ENCODE measurements around the gene FBXL7.
"Not testable (repeated sequence)": the region's sequence is repeated elsewhere in the genome, so short reads cannot be mapped to it uniquely, and the experiment has no call there.

Gene FBXL7

DNA sequence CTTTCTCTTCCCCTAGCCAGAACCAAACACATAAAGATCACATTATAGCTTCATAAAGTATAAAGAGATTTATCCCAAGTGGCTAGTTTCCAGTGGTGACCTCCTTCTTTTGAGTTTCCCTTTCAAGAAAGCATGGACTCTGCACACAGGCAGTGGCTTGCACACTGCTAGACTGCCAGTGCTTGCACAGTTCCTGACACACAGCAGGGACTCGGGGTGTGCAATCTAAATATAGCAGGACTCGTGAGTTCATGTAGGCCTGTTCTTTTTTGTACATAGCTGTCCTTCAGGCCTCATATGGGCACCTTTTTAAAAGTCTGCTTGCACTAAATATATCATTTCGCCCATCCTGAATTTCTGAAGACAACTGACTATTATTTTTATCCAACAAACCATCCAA lies 308.6 kb downstream of the FBXL7 start:
- DNase-seq (ENCODE audit: low read depth), result no peak

DNA sequence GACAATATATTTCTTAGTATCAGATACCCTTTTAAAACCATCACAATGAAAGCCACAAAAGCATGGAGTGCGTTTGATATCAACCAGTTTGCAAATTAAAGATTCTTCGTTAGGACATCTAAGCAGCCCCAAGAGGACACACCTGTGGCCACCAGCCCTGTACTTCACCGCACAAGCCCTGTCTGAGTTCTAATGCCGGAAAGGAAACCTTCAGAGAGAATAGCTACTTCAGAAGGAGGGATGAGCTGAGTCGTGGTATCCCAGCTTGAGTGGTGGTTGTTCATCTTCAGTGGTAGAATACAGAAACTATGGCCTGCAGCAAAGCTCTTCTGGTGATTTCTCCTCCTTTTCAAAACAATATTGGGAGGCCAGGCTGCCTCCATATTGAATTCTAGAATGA lies 319.6 kb downstream of the FBXL7 start:
- DNase-seq (ENCODE audit: low read depth), result no peak

DNA sequence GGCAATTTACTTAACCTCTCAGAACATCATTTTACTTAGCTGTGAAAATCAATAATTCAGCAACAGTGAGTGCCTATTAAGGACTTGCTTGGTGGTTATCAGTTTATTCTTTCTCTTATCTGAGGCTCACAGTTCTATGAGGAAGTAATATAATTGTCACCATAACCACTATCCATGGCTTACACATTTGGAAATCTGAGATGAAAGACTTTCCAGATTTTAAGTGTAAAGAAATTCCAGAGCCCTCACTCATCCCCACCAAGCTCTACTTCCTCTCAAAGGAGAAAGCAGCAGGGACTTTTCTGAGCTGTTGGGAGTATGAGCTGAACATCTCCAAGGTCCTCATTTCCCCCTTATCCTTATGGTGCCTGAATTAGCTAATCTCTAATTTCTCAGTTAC lies 321.5 kb downstream of the FBXL7 start:
- no peak for DNase-seq (ENCODE audit: low read depth)

DNA sequence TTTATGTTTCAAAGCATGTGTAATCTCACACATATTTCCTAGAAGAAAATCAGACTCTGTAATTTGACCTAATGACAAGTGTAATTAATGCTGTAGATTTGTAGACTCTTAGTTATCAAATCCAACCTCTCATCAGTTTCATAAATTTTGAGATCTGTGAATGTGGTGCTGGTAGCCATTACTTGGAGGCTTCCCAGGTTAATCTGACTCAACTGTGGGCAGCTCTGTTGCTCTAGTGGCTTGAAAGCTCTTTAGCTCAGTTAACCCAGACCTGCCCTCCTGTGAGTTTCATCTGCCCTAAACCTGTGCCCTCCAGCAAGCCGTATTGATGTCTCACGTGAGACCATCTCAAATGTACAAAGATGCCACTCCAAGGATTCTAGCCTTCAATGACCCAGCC lies 323.4 kb downstream of the FBXL7 start:
- DNase-seq (ENCODE audit: low read depth), result no peak

DNA sequence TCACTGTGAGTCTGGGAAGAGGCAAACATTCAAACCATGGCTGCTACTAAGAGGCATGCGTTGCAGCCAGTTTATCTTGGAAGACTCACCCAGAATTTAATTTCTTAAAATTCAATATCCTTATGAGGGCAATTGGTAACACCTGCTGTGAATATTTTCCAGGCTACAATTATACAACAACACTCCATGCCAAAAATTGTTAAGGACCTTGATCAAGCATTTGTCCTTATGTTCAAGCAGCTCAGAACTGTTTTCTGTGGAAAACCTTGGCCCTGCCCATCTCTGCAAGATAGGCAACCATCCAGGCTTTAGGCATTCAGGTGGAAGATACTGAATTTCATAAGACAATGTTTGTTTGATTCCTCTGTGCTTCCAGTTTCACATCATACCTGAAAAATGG lies 327.8 kb downstream of the FBXL7 start:
- no peak for DNase-seq (ENCODE audit: low read depth)

DNA sequence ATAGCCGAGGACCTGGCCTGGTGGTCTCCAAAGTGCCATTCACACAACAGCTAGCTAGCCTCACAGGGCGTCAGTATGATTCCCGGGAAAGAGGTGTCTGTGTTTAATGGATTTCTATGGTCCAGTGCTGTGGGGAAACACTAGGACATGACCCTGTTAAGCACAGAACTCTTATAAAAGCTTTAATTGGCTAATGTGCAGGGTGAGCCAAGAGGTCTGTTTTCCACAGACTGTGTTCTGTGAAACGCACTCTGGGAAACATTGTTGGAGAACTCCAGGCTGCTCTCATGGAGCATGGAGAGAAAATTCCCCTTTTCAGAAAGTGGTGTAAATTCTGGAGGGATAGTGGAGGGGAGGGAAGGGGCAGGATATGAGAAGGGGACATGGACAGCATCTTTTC lies 331.4 kb downstream of the FBXL7 start:
- DNase-seq (ENCODE audit: low read depth), result no peak

DNA sequence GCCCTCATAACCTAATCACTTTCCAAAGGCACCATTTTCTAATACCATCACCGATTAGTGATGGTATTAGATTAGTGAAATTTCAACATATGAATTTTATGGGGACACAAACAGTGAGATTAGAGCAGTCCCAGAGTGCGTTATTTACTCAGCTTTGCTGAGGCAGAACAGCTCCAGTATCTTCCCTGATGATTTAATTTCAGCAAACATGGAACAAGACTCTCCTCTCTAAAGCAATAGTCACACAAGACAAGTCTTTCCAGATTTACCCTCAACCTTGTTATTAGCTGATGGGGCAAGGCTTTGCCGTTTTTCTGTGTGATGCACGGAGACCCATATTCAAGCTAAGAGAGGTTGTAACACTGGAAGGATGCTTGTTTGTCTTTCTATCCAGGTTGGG lies 333.4 kb downstream of the FBXL7 start:
- no peak for DNase-seq (ENCODE audit: low read depth)

DNA sequence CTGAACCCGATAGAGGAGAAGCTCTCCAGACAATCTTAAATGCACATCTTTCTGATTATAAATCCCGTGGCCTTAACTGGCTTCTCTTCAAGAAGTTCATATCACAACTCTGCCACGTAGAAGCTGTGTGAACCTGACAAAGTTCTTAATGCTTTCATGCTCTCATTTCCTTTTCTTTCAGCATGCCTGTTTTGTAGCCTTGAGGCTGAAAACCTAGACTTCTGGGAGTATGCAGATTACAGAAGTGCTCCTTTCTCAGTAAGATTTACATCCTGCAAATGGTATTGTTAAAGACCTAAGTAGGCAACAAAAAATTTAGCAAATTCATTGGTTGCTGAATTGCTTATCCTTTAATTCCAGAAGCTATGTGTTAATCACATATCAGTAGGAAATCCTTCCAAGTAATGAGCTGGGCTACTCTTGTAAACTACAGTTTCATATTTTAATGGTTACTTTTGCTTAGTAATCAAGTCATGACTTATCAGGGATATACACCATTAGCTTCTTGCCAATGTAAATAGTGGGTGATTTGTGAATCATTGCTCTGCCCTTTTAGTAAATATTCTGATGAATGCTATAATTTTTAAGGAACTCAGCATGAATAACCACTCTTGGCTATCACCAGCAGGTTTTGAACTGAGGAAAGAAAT lies 334.7 kb downstream of the FBXL7 start:
- no peak for DNase-seq (ENCODE audit: low read depth)

DNA sequence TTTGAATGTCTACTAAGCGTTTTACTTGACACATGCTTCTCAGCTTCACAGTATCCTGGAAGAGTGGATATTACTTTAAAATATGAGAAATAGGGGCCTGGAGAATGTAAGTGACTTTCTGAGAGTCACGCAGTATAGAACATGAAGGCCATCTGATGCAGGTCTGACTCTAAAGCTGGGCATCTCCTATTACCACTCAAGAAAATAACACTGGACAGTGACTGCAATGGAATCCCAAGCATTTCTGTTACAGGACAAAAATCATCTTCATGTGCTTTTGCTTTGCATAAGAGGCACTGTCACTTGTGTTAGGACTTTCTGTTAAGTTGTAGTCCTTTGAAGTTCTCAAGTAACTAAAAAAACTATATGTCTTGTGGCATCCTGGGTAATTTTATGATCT lies 335.5 kb downstream of the FBXL7 start:
- no peak for DNase-seq (ENCODE audit: low read depth)

DNA sequence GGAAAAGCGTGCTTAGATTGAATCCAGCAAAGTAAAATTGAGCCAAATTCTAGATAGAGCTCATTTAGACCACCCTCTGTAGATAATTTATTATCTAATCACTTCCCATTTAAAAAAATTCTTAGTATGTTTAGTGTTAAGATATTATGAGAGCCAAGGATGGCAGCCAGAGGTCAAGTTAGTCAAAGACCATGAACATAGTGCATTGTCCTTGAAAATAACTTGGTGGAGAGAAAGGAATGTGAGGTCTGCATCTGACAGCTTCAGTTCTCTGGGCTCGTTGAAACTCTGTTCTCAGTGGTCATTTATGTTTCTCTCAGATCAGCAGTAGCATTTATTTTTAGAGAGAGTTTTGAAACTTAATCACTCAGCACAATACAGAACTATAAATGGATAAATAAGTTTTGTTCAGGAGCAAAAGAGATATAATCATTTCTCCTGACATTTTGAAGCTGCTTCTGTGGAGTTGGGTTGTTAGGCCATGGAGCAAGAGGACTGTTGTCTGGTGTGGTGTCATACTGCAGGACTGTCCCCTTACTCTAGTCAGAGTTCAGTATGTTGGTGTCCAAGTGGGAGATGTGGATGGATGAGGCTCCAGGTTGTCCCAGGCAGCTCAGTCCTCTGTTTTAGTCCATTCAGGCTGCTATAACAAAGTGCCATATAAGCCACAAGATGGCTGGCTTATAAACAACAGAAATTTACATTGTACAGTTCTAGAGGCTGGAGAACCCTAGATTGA lies 337.7 kb downstream of the FBXL7 start:
- DNase-seq (ENCODE audit: low read depth), result no peak

DNA sequence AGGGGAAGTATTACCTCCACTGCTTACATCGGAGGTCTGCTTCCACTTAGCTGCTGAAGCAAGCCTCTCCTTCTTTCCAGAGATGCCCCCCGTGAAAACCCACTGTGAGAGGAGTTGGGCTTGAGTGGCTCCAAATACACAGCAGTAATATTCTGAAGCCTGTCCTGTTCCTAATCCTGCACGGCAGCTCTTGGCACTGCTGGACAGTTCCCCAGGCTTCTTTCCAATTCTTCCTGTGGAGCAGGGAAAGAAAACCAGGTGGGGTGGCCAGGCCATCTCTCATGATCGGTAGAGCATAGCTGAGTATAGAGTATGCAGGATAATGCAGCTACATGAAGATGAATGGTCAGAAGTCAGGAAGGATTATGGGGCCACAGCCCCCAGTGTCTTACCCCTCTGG lies 344.3 kb downstream of the FBXL7 start:
- DNase-seq (ENCODE audit: low read depth), result no peak

DNA sequence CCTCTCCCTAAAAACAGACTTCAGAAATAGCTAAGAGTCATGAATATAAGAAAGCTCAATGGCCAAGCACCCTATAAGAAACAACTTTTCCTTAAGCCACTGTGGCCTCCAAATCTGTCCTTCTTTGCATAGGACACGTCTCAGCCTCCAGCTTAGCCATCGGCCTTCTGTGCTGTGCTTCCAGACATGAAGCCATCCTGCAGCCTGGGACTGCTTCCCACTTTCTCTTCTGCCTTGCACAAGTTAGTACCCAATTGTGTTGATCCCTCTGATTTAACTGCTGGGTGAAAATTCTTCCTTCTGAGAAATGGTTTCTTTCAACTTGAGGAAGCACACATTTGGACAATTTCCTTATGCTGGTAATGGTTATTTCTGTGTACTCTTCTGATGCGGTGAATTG lies 344.9 kb downstream of the FBXL7 start:
- DNase-seq (ENCODE audit: low read depth), result no peak

DNA sequence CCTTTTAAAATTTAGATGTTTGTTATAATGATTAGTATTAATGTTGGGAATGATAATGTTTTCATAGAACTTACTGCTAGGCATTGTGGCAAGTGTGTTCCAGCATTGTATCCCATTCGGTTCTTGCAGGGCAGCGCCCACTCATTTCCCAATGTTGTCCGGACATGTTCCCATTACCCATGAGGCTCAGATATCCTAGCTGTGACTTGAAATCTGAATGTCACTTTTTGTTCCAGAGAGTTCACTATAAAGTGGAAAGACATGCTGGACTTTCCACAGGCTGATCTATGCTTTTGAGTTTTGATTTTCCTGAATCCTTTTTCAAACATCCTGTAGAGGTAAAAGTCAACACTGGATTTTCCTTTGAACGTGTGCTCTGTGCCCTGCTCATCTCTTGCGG lies 350.6 kb downstream of the FBXL7 start:
- DNase-seq (ENCODE audit: low read depth), result no peak

DNA sequence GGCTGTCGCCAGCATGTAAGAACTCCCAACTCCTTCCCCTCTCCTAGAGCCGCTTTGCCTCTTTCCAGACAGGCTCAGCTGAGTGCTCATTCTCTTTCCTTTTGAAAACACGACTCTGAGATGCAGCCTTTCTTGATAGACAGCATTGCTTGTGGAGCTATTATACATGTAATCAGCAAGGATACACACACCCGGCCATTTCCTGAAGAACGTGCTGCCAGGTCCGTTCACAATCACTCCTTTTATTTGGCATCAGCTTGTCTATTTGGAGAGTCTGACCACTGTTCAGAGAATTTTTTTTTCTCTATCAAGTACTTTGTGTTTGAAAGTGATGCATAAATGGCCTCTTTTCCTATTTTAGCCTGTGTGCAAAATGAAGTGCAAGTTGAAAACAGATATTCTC lies 351.0 kb downstream of the FBXL7 start:
- no peak for DNase-seq (ENCODE audit: low read depth)

DNA sequence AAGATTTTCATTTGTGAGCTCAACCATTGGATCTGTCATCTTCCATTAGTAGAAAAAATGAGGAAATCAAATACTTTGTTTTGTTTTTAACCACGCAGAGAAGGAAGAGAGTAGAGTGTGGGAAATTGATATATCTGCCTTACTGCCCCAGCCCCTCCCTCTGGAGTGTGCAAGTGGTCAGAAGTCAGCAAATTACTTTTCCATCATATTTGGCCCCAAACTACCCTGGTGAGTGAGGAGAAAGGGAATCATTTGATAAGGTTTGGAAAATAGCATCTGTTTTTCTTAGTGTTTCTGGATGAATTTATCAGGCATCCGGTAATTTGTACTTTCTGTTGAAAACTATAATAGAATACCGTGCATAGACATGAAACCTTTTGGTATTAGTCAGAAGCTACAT lies 352.2 kb downstream of the FBXL7 start:
- no peak for DNase-seq (ENCODE audit: low read depth)

DNA sequence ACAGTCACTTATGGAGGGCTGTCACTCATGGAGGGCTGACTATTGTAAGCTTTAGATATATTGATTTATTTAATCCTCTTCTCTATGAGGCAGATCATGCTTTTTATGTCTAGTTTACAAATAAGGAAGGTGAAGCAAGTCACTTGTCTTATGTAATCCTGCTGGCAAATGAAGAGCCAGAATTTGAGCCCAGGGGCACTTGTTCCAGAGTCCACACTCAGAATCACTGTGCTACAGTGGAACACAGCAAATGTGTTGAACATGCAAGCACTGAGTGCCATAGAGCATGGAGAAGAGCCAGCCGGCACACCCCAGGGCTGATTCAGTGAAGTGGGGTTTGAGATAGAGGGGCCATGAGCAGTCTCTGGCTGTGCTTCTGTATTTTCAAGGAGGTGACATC lies 353.0 kb downstream of the FBXL7 start:
- DNase-seq (ENCODE audit: low read depth), result no peak

DNA sequence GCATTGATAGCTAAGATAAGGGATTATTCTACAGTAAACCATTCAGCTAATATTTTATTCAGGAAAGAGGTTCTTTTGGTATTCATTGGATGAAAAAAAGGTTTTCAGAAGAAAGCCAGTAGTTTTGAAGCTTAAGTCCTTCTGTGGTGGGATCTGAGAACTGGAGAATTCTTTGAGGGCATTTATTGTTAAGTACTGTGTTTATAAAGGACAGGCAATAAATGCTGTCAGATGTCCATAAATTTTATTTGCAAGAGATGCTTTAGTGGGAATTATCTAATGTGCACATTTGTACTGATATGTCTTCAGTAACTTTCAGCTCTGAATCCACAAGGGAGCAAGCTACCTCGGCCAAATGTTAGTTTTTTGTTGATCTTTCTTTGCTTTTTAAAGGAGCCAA lies 358.3 kb downstream of the FBXL7 start:
- DNase-seq (ENCODE audit: low read depth), result no peak

DNA sequence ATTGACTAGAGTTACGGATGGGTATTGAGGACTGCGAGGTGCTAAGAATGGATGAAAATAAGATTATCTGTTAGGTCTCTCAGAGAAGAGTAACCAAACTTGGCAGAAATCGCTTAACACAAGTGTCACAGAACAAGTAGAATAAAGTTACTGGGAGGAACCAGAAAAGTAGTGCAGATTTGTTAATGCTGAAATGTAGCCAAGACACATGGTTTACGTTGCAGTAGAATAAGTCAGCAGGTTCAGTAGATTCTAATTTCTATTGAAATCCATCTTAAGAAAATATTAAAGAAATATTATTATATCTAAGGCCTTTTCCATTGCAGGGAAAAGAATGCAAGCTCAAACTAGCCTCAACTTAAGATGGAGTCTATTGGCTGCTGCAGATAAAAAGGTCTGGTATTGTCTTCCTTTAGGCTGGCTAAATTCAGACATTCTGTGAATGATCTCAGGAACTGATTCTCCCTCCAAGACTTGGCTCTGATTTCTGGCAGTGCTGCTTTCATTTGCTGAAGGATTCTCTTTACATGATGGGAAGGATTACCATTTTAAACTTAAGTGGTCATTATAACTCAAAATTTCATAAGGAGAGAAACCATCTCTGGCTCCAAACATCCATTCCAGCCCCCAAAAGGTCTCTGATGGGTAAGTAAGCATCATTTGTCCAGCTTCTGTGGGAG lies 364.7 kb downstream of the FBXL7 start:
- no peak for DNase-seq (ENCODE audit: low read depth)

DNA sequence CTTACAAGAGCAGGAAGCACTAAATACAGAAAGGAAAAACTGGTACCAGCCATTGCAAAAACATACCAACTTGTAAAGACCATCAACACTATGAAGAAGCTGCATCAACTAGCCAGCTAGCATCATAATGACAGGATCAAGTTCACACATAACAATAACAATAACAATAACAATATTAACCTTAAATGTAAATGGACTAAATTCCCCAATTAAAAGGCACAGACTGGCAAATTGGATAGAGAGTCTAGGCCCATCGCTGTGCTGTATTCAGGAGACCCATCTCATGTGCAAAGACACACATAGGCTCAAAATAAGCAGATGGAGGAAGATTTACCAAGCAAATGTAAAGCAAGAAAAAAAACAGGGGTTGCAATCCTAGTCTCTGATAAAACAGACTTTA lies 372.3 kb downstream of the FBXL7 start:
- not testable (repeated sequence) for DNase-seq (ENCODE audit: low read depth)

DNA sequence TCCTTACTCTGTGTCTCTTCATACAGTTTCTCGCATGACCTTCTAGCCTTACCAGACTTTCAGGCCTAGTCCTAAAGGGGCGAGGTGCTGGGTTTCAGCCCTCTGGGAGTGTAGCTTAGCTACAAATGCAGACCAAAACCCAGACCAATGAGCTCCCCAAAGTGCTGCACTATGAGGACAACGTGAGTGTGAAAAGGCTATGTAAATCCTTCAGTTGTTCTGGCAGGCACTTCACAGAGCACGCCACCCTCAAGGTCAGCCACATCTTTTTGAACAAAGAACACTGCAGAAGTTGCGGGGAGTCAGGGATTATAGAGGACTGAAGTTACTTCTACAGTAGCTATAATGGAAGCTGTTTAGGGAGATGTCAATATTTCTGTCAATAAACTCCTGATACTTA lies 377.9 kb downstream of the FBXL7 start:
- DNase-seq (ENCODE audit: low read depth), result no peak

DNA sequence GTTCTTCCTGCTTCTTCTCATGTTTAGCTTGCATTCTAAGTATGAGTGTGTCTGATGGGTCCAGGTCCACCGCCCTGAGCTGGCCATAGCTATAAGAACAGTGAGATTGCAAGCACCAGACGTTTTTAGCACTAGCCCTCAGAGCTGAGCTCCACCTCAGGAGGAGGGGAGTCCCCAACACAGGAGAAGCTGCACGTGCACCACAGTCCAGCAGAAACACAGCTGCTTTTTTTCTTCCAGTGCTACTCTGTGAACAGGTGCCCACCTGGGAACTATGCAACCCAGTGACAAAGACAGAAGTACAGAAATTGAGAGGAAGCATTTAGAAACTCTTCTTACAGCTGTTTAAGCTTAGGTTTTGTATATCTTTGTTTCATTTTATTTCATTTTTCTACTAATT lies 380.2 kb downstream of the FBXL7 start:
- DNase-seq (ENCODE audit: low read depth), result no peak

DNA sequence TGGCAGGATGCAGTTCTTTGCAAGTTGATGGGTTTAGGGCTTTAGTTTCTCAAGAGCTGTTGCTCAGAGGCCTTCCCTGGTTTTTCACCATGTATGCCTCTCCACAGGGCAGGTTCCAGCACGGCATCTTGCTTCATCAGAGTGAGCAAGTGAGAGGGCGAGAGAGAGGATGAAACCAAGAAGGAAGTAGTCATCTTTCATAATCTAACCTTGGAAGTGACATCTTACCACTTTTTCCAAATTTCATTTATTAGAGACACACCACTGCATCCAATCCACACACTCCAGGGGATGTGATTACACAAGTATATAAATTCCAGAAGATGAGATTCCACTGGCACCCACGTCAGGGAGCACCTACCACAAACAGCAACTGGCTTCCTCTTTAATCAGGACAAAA lies 385.2 kb downstream of the FBXL7 start:
- DNase-seq (ENCODE audit: low read depth), result no peak

DNA sequence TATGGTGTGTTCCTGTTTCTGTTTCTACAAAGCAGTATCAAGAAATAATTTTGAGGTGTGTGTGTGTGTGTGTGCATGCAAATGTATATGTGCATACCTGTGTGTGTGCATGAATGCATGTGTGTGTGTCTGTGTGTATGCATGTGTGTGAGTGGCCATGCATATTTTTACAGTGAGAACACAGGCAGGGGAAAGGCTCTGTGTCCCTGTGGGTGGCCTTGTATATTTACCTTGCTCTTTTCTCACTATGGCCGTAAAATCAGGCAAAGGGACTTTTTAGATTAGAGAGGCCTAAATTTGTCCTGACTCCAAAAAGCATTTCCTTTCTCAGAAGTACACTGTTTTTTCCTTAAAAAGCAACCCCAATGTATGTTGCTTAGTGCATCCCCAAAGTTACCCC lies 386.2 kb downstream of the FBXL7 start:
- DNase-seq (ENCODE audit: low read depth), result no peak

DNA sequence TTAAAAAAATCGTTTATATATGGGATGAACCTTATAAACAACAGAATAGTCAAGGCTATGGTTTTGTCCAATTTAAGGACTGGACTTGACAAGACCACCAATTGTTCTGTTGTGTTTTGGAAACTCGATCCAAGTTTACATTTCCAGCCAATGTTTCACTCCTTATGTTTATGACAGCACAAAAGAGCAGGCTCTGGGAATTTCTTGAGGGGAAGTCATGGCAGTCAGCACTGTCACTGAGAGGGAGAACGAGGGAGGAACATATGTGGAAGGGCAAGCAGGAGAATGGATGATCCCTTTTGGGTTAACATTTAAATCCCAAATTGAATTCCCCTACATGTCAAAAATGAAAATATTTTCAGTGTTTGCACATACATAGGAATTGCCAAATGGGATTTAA lies 387.1 kb downstream of the FBXL7 start:
- no peak for DNase-seq (ENCODE audit: low read depth)
